ENCODE measurements around the gene RAB1B.

DNA sequence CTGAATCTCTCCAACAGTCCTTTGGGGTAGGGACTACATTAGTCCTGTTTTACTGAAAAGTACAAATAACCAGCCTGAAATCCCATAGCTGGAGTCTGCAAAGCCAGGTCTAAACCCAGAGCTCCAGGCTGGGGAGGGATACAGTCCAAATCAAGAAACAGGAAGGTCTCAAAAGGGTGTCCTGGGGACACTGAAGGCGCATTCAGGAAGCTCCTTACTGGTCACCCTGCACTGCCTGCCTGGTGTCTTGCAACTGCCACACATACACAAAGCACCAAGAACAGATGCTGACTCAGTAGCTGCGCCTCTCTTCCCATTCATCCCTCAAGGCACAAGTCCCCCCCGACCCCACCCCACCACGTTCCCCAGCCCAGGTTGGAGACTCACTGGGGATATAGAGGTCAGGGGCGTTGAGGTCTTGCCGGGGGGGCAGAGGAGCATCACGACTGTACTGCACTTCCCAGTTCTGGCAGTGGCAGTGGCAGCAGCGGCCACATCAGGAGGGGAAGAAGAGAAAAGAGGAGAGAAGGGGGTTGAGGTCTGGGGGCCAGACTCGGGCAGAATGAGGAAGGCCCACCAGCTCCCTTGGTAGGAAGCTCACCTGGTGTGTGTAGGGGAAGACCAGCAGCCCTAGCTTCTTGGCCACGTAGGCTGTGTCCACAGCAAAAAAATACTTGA is 18.9 kb downstream of the RAB1B start:
- TF ChIP-seq EZH2phosphoT487 (IDR thresholded peaks at IDR 0.05; ENCODE audit: insufficient read depth, low read depth), result no peak
- no peak for TF ChIP-seq EZH2 (IDR thresholded peaks at IDR 0.05; ENCODE audit: insufficient read depth, poor library complexity, severe bottlenecking)

Data from GM23248 (cell line).